Measurements from ENCODE around the gene SRP68.

Gene SRP68

GRCh38 chr17:76018340-76018680 lies 54.0 kb downstream of the SRP68 start:
- DNase-seq, result no peak

- DNase-seq, result no peak
These were observed 54.6 kb downstream of the SRP68 start for GRCh38 chr17:76017481-76018339.

GRCh38 chr17:76014925-76015261 lies 57.4 kb downstream of the SRP68 start:
- DNase-seq, result no peak

GRCh38 chr17:76014100-76014924 lies 58.0 kb downstream of the SRP68 start:
- peak in 32 of 56 donors; percentile 6 to 64 (median 28) for DNase-seq

- no peak for DNase-seq
These were observed 58.9 kb downstream of the SRP68 start for GRCh38 chr17:76013377-76013932.

- no peak for DNase-seq
These were observed 60.4 kb downstream of the SRP68 start for GRCh38 chr17:76011951-76012350.

GRCh38 chr17:76009969-76010661 lies 62.2 kb downstream of the SRP68 start:
- DNase-seq, result no peak

- DNase-seq, result no peak
These were observed 62.9 kb downstream of the SRP68 start for GRCh38 chr17:76009447-76009846.

GRCh38 chr17:76008630-76009425 lies 63.5 kb downstream of the SRP68 start:
- no peak for DNase-seq

- DNase-seq, result no peak
These were observed 64.1 kb downstream of the SRP68 start for GRCh38 chr17:76008208-76008607.

- no peak for DNase-seq
These were observed 64.5 kb downstream of the SRP68 start for GRCh38 chr17:76007850-76008165.

GRCh38 chr17:76007131-76007849 lies 65.0 kb downstream of the SRP68 start:
- no peak for DNase-seq

GRCh38 chr17:76005263-76006149 lies 66.8 kb downstream of the SRP68 start:
- DNase-seq, result peak in 44 of 56 donors; percentile 4 to 80 (median 44)

- no peak for DNase-seq
These were observed 67.5 kb downstream of the SRP68 start for GRCh38 chr17:76004750-76005262.

GRCh38 chr17:76003915-76004314 lies 68.4 kb downstream of the SRP68 start:
- DNase-seq, result no peak

GRCh38 chr17:76002100-76002499 lies 70.2 kb downstream of the SRP68 start:
- no peak for DNase-seq

- peak in 1 of 56 donors; percentile 36 for DNase-seq
These were observed 71.4 kb downstream of the SRP68 start, which contains the start of gene CDK3 for GRCh38 chr17:76000755-76001521. Gene CDK3, plus strand, starts transcription at chr17:76000855. Its CDS starts 571 bp downstream, at chr17:76001426.

Measured in amygdala (tissue), 56 donors.